Naive B cell (primary cell): ENCODE results near the gene DOK6. TPM values are rescaled to one million over a fixed set of nuclear protein-coding genes. Genes with fewer than 3 reads are reported as not detected.
"Not testable (repeated sequence)": the region's sequence is repeated elsewhere in the genome, so short reads cannot be mapped to it uniquely, and the experiment has no call there.

Experiments used
- ATAC-seq, 2 donors: fragments of 150-1000 bp; cut with Tn5 transposase; 2 replicates each; pipeline ENCODE4 v1.10.0; 2021; ENCODE audit warnings: low read depth in 2 of 2, mild to moderate bottlenecking in 2 of 2, moderate library complexity in 2 of 2
- DNase-seq: peaks from one replicate; pipeline ENCODE4 v3.0.0; 2022
- H3K27ac Mint-ChIP-seq, 6 donors: one replicate each; pipeline ENCODE4 v1.8.0; 2020 to 2022; ENCODE audit warnings: mild to moderate bottlenecking in 6 of 6, mixed read lengths in 6 of 6, moderate library complexity in 5 of 6, inconsistent platforms in 2 of 6
- H3K27me3 Mint-ChIP-seq, 3 donors: one replicate each; pipeline ENCODE4 v1.8.0; 2021 to 2022; ENCODE audit warnings: mixed read lengths in 3 of 3, mild to moderate bottlenecking in 1 of 3
- H3K36me3 Mint-ChIP-seq, 2 donors: one replicate each; pipeline ENCODE4 v1.8.0; 2020 to 2022; ENCODE audit warnings: mixed read lengths in 2 of 2, inconsistent platforms in 1 of 2, mild to moderate bottlenecking in 1 of 2
- H3K4me1 Mint-ChIP-seq, 3 donors: one replicate each; pipeline ENCODE4 v1.8.0; 2020 to 2022; ENCODE audit warnings: mixed read lengths in 3 of 3, inconsistent platforms in 1 of 3, mild to moderate bottlenecking in 1 of 3, moderate library complexity in 1 of 3
- H3K4me3 Mint-ChIP-seq, 8 donors: one replicate each; pipeline ENCODE4 v1.8.0; 2020 to 2022; ENCODE audit warnings: mild to moderate bottlenecking in 8 of 8, mixed read lengths in 8 of 8, moderate library complexity in 8 of 8, inconsistent platforms in 2 of 8
- H3K9me3 Mint-ChIP-seq, 7 donors: one replicate each; pipeline ENCODE4 v1.8.0; 2020 to 2022; ENCODE audit warnings: mixed read lengths in 7 of 7, mild to moderate bottlenecking in 5 of 7, inconsistent platforms in 2 of 7, moderate library complexity in 1 of 7
- polyA plus RNA-seq, 6 donors: library from polyadenylated mRNA; unstranded; fragments of 300-500 nt; fragmentation: Illumina TruSeq; gene quantifications; one replicate each; pipeline ENCODE4 v1.2.3, GENCODE V29; 2021; ENCODE audit warnings: low read depth in 6 of 6

Gene DOK6
- polyA plus RNA-seq, 6 donors from 2014 or later, result not detected

DNA sequence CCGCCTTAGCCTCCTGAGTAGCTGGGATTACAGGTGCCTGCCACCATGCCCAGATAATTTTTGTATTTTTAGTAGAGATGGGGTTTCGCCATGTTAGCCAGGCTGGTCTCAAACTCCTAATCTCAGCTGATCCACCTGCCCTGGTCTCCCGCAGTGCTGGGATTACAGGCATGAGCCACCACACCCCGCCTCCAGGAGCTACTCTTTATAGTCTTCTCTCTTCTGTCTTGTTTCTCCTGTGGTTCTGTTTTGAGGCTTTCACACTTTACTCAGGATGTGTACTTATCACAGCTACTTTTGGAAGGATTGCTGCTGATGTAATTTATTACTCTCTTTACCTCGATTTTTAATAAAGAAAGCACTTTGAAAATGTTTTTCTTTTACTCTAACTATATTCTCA lies 261.4 kb downstream of the DOK6 start:
- H3K27me3 Mint-ChIP-seq, H3K36me3 Mint-ChIP-seq, H3K9me3 Mint-ChIP-seq, H3K27ac Mint-ChIP-seq, H3K4me3 Mint-ChIP-seq, DNase-seq, H3K4me1 Mint-ChIP-seq, ATAC-seq: not testable (repeated sequence)

DNA sequence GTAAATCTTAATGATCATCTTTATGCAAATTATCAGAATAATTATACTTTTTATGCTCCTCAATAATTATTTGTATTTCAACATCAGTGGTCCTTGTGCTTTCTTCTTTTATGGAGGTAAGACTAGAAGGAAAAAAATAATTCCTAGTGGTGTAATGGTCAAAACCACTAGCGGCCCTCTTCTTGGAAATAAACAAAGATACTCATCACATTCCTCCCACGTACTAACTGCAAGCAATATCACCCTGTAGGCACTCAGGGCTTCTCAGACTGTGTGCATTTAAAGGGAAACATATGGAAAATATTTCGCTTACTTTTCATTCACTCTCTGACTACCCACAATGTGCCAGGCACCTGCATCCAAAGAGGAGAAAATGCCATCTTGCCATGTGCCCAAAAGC lies 263.7 kb downstream of the DOK6 start:
- no peak for DNase-seq
- Mint-ChIP-seq H3K27me3 (no peaks in the 10 kb centered on the region), H3K4me1 (no peaks in the 10 kb centered on the region), H3K9me3 (no peaks in the 10 kb centered on the region), H3K36me3 (no peaks in the 10 kb centered on the region), H3K27ac (no peak overlapping the region), H3K4me3 (no peak overlapping the region)
- no peak for ATAC-seq

DNA sequence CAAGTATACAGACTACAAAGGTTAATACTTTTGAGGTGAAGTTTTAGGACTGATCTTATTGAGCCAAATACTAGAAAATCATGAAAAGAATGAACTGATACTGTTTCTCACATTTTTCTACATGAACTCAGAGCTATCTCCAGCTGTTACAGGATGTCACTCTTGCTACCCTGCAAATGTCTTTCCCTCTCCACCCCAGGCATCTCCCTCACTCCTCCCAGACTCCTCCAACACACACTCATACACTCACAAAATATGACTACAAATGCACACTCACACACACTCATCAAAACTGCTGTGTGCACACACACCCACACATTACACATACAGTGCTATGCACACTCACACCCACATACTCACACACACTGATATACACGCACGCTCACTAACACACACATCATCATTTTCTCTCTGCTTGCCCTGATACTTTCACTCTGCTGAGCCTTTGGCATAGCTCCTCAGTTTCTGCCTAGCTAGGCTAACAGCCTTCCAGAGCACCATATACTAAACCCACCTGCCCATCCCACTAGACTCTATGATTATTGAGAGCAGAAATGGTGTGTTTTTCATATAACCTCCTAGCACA lies 273.7 kb downstream of the DOK6 start:
- no peaks in the 10 kb centered on the region for H3K36me3 Mint-ChIP-seq
- ATAC-seq (no peak), DNase-seq (no peak)
- no peak overlapping the region for H3K4me3 Mint-ChIP-seq
- H3K27me3 Mint-ChIP-seq, result no peaks in the 10 kb centered on the region
- H3K27ac Mint-ChIP-seq, result no peak overlapping the region
- peaks cover 0 to 5% (median 0%) of the 10 kb centered on the region in 7 donors for H3K9me3 Mint-ChIP-seq
- H3K4me1 Mint-ChIP-seq, result no peaks in the 10 kb centered on the region

DNA sequence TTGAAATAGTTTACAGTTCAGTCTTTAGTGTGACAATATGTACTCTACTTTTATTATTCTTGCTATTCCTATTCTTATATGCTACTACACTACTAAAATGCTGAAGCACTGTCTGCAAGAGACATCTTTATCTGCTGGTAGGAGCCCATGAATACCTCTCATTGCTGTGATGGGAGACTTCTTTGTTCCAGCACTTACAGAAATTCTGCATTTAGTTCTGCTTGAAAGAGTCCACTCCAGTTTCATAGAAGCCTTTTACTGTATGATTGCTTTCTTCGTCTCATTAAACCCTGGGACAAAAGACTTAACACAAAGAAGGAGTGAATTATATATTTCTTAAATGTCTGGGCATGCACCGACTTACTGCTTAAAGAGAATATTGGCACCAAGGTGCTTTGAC lies 274.3 kb downstream of the DOK6 start:
- no peaks in the 10 kb centered on the region for H3K36me3 Mint-ChIP-seq
- no peak overlapping the region for H3K4me3 Mint-ChIP-seq
- no peaks in the 10 kb centered on the region for H3K4me1 Mint-ChIP-seq
- H3K27ac Mint-ChIP-seq, result no peak overlapping the region
- no peak for ATAC-seq
- peaks cover 0 to 5% (median 0%) of the 10 kb centered on the region in 7 donors for H3K9me3 Mint-ChIP-seq
- no peak for DNase-seq
- no peaks in the 10 kb centered on the region for H3K27me3 Mint-ChIP-seq

DNA sequence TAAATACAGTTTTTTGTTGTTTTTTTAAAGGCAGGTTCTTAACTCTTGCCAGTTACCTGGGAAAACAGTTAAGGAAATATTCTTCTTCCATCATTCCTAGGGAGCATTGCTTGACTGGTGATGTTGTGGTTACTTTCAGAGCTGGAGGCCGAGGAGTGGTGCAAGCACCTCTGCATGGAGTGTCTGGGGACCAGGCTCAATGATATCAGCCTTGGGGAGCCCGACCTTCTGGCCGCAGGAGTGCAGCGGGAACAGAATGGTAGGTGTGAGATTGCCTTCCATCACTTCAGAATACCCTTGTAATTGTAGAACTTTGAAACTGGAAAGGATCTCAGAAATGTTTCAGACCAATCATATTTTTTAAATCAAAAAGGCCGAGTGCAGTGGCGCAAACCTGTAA lies 276.9 kb downstream of the DOK6 start:
- no peaks in the 10 kb centered on the region for H3K36me3 Mint-ChIP-seq

DNA sequence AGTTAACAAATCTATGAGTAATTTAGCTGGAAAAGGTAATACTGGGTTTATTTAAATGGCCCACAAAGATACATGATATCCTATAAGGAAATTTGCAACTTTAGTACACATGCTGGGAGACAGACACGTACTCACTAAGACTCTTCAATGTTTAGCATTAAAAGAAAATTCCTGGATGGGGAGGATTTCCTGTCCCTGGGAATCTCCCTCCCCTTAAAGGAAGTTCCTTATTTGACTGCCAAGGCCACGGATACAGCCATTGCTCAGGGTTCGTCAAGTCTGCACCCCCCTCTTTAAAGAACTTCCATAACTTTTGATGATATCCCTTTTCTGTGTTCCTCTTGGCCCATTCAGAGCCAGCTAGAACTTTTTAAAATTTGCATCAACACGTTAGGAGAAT lies 279.4 kb downstream of the DOK6 start:
- Mint-ChIP-seq H3K27me3 (no peaks in the 10 kb centered on the region), H3K4me3 (no peak overlapping the region), H3K9me3 (no peaks in the 10 kb centered on the region), H3K27ac (no peak overlapping the region), H3K36me3 (no peaks in the 10 kb centered on the region), H3K4me1 (no peaks in the 10 kb centered on the region)
- ATAC-seq (no peak), DNase-seq (no peak)

More for the DNA sequence above, 276.9 kb downstream of the DOK6 start:
- Mint-ChIP-seq H3K27ac (no peak overlapping the region), H3K9me3 (peaks cover 0 to 5% (median 0%) of the 10 kb centered on the region in 7 donors), H3K4me3 (no peak overlapping the region), H3K27me3 (no peaks in the 10 kb centered on the region), H3K4me1 (no peaks in the 10 kb centered on the region)
- DNase-seq (no peak), ATAC-seq (no peak)

DNA sequence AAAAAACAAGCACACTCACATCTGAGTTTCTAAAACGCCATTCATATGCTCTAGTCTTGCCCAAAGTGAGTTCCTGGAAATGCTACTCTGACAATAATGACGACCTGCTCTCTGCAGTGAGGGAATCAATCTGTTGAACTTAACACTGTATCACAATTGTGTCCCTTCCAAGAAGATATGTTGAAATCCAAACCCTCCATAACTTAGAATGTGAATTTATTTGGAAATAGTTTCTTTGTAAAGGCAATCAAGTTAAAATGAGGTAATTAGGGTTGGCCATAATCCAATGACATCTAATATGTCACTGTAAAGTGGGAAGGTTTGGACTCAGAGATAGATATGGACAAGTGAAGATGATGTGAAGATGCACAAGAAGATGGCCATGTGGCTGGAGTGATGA lies 282.5 kb downstream of the DOK6 start:
- DNase-seq (no peak), ATAC-seq (no peak)
- Mint-ChIP-seq H3K27me3 (no peaks in the 10 kb centered on the region), H3K4me3 (no peak overlapping the region), H3K9me3 (no peaks in the 10 kb centered on the region), H3K27ac (no peak overlapping the region), H3K4me1 (no peaks in the 10 kb centered on the region), H3K36me3 (no peaks in the 10 kb centered on the region)

DNA sequence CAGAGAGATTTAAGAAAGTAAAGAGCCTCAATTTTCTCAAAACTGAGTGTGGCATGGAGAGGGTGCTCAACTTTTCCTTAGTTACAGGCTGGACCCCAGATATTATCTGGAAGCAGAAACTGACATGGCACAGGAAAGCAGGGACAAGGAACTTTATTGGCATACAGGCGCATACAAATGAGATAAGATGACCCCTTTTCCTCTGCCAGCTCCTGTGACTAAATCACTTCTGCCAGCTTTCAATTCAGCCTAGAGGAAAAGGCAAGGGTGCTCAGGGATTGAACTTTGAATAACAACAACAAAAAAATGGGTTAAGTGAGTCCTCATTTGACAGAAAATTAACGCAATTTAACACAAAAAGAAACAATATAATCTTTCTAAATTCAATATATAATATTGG lies 284.1 kb downstream of the DOK6 start:
- ATAC-seq (no peak), DNase-seq (no peak)
- no peaks in the 10 kb centered on the region for H3K36me3 Mint-ChIP-seq
- H3K4me1 Mint-ChIP-seq, result no peaks in the 10 kb centered on the region
- no peak overlapping the region for H3K27ac Mint-ChIP-seq
- H3K4me3 Mint-ChIP-seq, result no peak overlapping the region
- H3K27me3 Mint-ChIP-seq, result no peaks in the 10 kb centered on the region
- no peaks in the 10 kb centered on the region for H3K9me3 Mint-ChIP-seq

DNA sequence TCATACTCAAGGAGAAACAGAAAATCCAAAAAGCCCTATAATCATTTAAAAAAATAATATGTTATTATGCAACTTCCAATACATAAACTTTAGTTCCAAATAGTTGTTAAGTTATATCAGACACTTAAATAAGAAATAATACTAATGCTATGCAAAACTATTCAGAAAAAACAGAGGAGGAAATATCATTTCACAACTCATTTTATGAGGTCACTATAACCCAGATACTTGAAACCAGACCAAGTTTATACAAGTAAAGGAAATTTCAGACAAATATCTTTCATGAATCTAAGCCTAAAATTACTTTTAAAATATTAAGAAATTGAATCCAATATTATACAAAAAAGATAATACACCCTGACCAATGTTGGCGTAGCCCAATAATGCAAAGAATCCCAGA lies 286.2 kb downstream of the DOK6 start:
- Mint-ChIP-seq H3K4me3 (no peak overlapping the region), H3K9me3 (no peaks in the 10 kb centered on the region), H3K4me1 (no peaks in the 10 kb centered on the region), H3K27ac (no peak overlapping the region), H3K36me3 (no peaks in the 10 kb centered on the region), H3K27me3 (no peaks in the 10 kb centered on the region)
- ATAC-seq (no peak), DNase-seq (no peak)

DNA sequence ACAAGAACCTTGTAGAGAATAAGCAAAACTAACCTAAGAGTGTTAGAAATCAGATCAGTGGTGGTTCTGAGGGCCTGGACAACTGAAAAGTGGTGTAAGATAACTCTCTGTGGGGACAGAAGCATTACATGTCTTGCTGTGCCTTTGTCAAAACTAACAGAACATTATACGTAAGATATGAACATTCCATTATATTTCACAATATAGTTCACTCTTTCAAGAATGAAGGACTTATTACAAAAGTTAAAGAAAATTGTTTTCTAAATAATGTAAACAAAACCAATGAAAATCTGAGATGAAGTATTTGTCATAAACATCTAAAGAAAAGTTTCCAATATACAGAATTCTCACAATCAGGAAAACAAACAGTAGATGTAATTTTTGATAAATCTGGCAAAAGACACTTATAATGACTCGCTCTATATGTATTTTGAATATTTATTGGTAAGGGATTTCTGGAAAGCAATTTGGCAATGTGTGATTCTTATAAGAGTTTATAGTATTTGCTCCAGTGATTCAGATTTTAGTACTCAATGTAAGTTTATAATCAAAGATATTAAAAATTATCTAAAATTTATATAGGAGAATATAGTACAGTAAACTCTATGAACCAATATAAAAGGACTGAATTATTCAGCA lies 288.6 kb downstream of the DOK6 start:
- Mint-ChIP-seq H3K27ac (no peak overlapping the region), H3K4me1 (no peaks in the 10 kb centered on the region), H3K27me3 (no peaks in the 10 kb centered on the region), H3K4me3 (no peak overlapping the region), H3K9me3 (peaks cover 0 to 4% (median 0%) of the 10 kb centered on the region in 7 donors), H3K36me3 (no peaks in the 10 kb centered on the region)
- DNase-seq (no peak), ATAC-seq (no peak)

DNA sequence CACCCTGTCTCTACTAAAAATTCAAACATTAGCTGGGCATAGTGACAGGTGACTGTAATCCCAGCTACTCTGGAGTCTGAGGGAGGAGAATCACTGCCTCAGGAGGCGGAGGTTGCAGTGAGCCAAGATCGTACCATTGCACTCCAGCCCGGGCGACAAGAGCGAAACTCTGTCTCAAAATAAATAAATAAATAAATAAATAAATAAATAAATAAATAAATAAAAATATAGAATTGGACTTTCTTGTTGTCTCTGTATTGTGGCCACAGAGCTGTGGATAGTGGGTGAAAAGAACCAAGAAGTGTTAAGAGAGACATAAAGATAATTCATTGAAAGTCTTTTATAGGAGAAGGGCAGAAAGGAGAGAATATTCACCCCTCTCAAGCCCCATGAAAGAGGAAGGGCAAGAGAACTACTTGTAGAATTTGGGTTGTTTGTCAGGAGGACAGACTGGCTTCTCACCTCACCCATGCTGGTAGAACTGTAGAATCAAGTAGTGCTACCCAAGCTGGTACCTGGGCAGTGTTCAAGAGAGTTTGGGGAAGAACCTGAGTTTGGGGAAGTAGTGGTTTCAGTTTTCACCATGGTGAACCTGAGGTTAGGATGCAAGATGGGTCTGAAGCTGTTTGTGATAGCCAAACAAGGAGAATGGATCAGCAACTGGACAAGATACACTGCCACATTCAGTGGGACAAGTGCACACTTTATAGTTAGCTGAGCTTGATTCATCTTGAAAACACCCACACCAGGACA lies 290.5 kb downstream of the DOK6 start:
- no peak overlapping the region for H3K27ac Mint-ChIP-seq
- H3K36me3 Mint-ChIP-seq, result no peaks in the 10 kb centered on the region
- ATAC-seq (no peak), DNase-seq (no peak)
- H3K27me3 Mint-ChIP-seq, result no peaks in the 10 kb centered on the region
- no peaks in the 10 kb centered on the region for H3K4me1 Mint-ChIP-seq
- H3K4me3 Mint-ChIP-seq, result no peak overlapping the region
- peaks cover 0 to 5% (median 0%) of the 10 kb centered on the region in 7 donors for H3K9me3 Mint-ChIP-seq

DNA sequence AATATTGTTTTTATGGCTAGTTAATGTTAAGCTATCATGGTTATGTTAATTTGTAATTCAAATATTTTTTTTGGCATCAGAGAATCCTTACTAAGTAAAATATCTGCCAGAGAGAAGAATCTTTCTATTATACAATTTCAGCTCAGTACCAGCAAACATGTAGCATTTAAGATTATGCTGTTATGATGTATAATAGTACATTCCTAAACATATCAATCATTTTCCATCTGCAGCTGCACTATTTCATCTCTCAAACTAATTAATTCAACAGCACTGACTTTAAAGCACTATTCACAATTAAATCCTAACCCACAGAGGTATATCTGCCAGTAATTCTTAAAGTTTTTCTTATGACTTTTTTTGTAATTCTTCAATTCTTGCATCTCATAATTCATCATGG lies 296.4 kb downstream of the DOK6 start:
- DNase-seq (no peak), ATAC-seq (no peak)
- H3K27me3 Mint-ChIP-seq, result no peaks in the 10 kb centered on the region
- H3K4me1 Mint-ChIP-seq, result no peaks in the 10 kb centered on the region
- H3K36me3 Mint-ChIP-seq, result no peaks in the 10 kb centered on the region
- H3K27ac Mint-ChIP-seq, result no peak overlapping the region
- peaks cover 0 to 5% (median 0%) of the 10 kb centered on the region in 7 donors for H3K9me3 Mint-ChIP-seq
- no peak overlapping the region for H3K4me3 Mint-ChIP-seq

DNA sequence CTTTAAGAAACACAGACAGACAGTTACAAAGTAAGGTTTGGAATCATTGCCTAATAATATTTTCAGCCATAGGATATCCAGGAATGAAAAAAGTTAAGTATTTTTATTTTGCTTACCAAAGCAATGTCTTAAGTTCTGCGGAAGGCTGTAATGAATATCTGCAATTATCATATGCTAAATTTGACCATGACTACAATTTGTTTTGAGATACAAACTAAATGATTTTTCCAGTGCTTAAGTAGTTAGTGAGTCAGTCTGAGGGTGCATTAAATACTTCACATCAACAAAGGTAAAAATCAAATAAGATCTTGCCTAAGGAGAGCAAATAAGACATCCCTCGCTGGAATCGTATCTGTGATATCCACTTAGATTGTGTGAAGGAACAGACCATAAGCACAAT lies 297.0 kb downstream of the DOK6 start:
- Mint-ChIP-seq H3K4me1 (no peaks in the 10 kb centered on the region), H3K27ac (no peak overlapping the region), H3K36me3 (no peaks in the 10 kb centered on the region), H3K4me3 (no peak overlapping the region), H3K9me3 (peaks cover 0 to 5% (median 0%) of the 10 kb centered on the region in 7 donors), H3K27me3 (no peaks in the 10 kb centered on the region)
- DNase-seq (no peak), ATAC-seq (no peak)

DNA sequence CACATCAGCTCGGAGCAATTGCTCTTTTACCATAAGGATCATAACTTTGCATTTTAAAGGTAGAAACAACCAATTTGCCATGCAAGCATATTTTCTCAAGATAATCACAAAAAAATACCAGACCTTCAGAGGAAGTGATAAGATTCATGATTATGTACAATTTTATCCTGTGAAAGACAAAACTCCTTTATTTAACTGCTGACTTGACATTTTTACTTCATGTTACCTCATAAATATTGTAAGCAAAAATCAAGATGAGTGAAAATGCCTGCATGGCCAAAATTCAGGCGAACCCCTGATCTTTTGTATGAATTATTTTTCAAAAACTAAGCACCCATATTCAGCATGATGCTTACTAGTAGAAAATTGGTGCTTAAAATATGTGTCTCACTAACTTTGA lies 300.6 kb downstream of the DOK6 start:
- Mint-ChIP-seq H3K27me3 (no peaks in the 10 kb centered on the region), H3K4me3 (no peak overlapping the region), H3K36me3 (no peaks in the 10 kb centered on the region), H3K4me1 (no peaks in the 10 kb centered on the region), H3K9me3 (peaks cover 0 to 4% (median 0%) of the 10 kb centered on the region in 7 donors), H3K27ac (no peak overlapping the region)
- no peak for ATAC-seq
- DNase-seq, result no peak
